GM19025 (cell line): ENCODE data around the gene PCMTD2.

Experiments used
- ATAC-seq: cut with Tn5 transposase; IDR thresholded peaks from one replicate; pipeline ENCODE4 v1.9.1; 2021; ENCODE audit warnings: mild to moderate bottlenecking, low read depth, moderate library complexity; ENCODE audit not compliant: unreplicated experiment

Gene PCMTD2

GRCh38 chr20:64238115-64238825 is 17.3 kb upstream of the PCMTD2 start:
- no peak for ATAC-seq

GRCh38 chr20:64238851-64239387 is 16.6 kb upstream of the PCMTD2 start:
- no peak for ATAC-seq

GRCh38 chr20:64239449-64240242 is 15.9 kb upstream of the PCMTD2 start:
- no peak for ATAC-seq

- ATAC-seq, result no peak
Observed at GRCh38 chr20:64240243-64241015, 15.1 kb upstream of the PCMTD2 start.

GRCh38 chr20:64241061-64241460 is 14.5 kb upstream of the PCMTD2 start:
- no peak for ATAC-seq

- no peak for ATAC-seq
Observed at GRCh38 chr20:64242003-64242796, 13.3 kb upstream of the PCMTD2 start.

GRCh38 chr20:64242797-64243475 is 12.6 kb upstream of the PCMTD2 start:
- no peak for ATAC-seq

- ATAC-seq, result no peak
Observed at GRCh38 chr20:64244281-64244805, 11.2 kb upstream of the PCMTD2 start.

- ATAC-seq, result no peak
Observed at GRCh38 chr20:64244870-64245603, 10.5 kb upstream of the PCMTD2 start.

- no peak for ATAC-seq
Observed at GRCh38 chr20:64245746-64246595, 9.6 kb upstream of the PCMTD2 start.

GRCh38 chr20:64246616-64247306 is 8.8 kb upstream of the PCMTD2 start:
- no peak for ATAC-seq

- ATAC-seq, result no peak
Observed at GRCh38 chr20:64247307-64247618, 8.3 kb upstream of the PCMTD2 start.

GRCh38 chr20:64247970-64248841 is 7.3 kb upstream of the PCMTD2 start:
- ATAC-seq, result no peak

- no peak for ATAC-seq
Observed at GRCh38 chr20:64250027-64250426, 5.5 kb upstream of the PCMTD2 start.

- ATAC-seq, result no peak
Observed at GRCh38 chr20:64253000-64253383, 2.6 kb upstream of the PCMTD2 start.

GRCh38 chr20:64253443-64253842 is 2.1 kb upstream of the PCMTD2 start:
- ATAC-seq, result no peak
